HCT116 (cell line): Measurements from ENCODE around the gene CDC42EP5.

ENCODE experiments used
- CEBPB ChIP-seq: IDR thresholded peaks from 2 replicates; pipeline ENCODE4 v1.6.1; 2012; ENCODE audit warnings: low read depth
- CTCF ChIP-seq, 3 experiments: fragments of 200-600 bp in 1 of 3; sonication (generic) in 1 of 3; IDR thresholded peaks in 2 of 3; conservative IDR thresholded peaks in 1 of 3; 2 replicates each; pipeline ENCODE4 v1.5.1; 2012 to 2017; ENCODE audit warnings: low read depth in 2 of 3, low read length in 2 of 3, antibody characterized with exemption in 1 of 3, borderline replicate concordance in 1 of 3, control low read depth in 1 of 3, mild to moderate bottlenecking in 1 of 3, mixed read lengths in 1 of 3, mixed run types in 1 of 3, moderate library complexity in 1 of 3; ENCODE audit not compliant: insufficient read depth in 1 of 3
- EZH2 ChIP-seq: fragments of 200-600 bp; sonication (generic); IDR thresholded peaks from 2 replicates; pipeline ENCODE4 v1.6.1; 2017; ENCODE audit warnings: antibody characterized with exemption, mixed run types
- FOSL1 ChIP-seq: IDR thresholded peaks from 2 replicates; pipeline ENCODE4 v1.6.1; 2012; ENCODE audit warnings: low read depth
- MAX ChIP-seq: IDR thresholded peaks from 2 replicates; pipeline ENCODE4 v1.6.1; 2012
- POLR2A ChIP-seq: IDR thresholded peaks from 2 replicates; pipeline ENCODE4 v1.7.0; 2011; ENCODE audit warnings: borderline replicate concordance; ENCODE audit not compliant: insufficient read depth, insufficient read length; ENCODE audit errors: extremely low read depth
- POLR2AphosphoS5 ChIP-seq: IDR thresholded peaks from 2 replicates; pipeline ENCODE4 v1.6.1; 2011; ENCODE audit warnings: mild to moderate bottlenecking, low read depth, low read length, moderate library complexity
- RAD21 ChIP-seq: IDR thresholded peaks from 2 replicates; pipeline ENCODE4 v1.6.1; 2012; ENCODE audit warnings: low read depth, mild to moderate bottlenecking
- SIN3A ChIP-seq: IDR thresholded peaks from 2 replicates; pipeline ENCODE4 v1.6.1; 2012; ENCODE audit warnings: low read depth
- SP1 ChIP-seq: IDR thresholded peaks from 2 replicates; pipeline ENCODE4 v1.6.1; 2012; ENCODE audit warnings: low read depth
- SRF ChIP-seq: IDR thresholded peaks from 2 replicates; pipeline ENCODE4 v1.6.1; 2012; ENCODE audit warnings: low read depth
- TCF7L2 ChIP-seq: IDR thresholded peaks from 2 replicates; pipeline ENCODE4 v1.7.0; 2011; ENCODE audit warnings: borderline replicate concordance, inconsistent platforms; ENCODE audit not compliant: insufficient read depth, insufficient read length; ENCODE audit errors: extremely low read depth
- ZFX ChIP-seq: fragments of 450-650 bp; IDR thresholded peaks from 2 replicates; pipeline ENCODE4 v1.6.1; 2017

GRCh38 chr19:54481326-54481930, 8.3 kb upstream of the CDC42EP5 start:
- TF ChIP-seq CTCF (IDR thresholded peaks at IDR 0.05 in 2 of 3, conservative IDR thresholded peaks at IDR 0.05 in 1 of 3; ENCODE audit: borderline replicate concordance in 1 of 3, insufficient read depth in 1 of 3, low read depth in 2 of 3, low read length in 2 of 3) (peak; percentile 49 to 70 (median 70); a peak in 5 of 6 replicates), POLR2AphosphoS5 (no peak), RAD21 (peak; percentile 63), SIN3A (no peak), POLR2A (no peak), CEBPB (no peak), MAX (no peak), EZH2 (no peak), SP1 (no peak), SRF (no peak), TCF7L2 (no peak), FOSL1 (no peak), ZFX (no peak)
